Measurements from ENCODE around the gene TCP10L.
A peak's percentile ranks its signal among the peaks of the same experiment; 100 is the strongest.
"Not testable (repeated sequence)": the region's sequence is repeated elsewhere in the genome, so short reads cannot be mapped to it uniquely, and the experiment has no call there.

Gene TCP10L

DNA sequence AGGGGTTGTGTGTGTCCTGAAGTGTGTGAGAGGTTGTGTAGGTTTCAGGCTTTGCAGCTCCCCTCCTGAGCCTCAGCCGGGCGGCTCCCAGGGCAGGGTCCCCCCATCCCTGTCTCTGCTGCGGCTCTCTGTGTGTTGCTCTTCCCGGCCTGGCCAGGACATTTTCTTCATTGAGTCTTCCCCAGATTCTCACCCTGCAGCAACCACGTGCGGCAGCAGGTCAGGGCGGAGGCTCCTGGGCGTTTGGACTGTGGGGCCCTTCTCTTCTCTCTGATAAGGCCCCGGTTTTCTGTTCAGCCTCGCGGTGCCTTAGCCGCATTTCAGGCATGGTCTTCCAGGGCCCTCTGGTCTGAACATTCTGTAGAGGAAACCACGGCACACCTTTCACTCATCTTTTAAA lies 1.8 kb upstream of the TCP10L start:
- no peak for DNase-seq (ENCODE audit: low spot score)

DNA sequence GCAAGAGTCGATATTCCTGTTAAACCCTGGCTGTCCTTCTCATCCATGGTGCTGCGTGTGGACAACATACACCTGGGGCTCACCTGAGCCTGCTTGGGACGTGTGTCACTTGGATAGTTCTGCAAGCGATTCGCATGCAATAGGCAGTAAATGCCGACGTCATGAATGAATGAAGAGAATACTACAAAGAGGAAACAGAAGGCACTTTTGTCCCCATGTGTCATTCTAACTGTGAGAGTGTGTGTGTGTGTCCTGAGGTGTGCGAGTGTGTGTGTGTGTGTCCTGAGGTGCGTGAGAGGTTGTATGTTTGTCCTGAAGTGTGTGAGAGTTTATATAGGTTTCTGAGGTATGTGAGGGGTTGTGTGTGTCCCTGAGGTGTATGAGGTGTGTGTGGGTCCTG lies 647 bp upstream of the TCP10L start:
- DNase-seq (ENCODE audit: low spot score), result no peak

DNA sequence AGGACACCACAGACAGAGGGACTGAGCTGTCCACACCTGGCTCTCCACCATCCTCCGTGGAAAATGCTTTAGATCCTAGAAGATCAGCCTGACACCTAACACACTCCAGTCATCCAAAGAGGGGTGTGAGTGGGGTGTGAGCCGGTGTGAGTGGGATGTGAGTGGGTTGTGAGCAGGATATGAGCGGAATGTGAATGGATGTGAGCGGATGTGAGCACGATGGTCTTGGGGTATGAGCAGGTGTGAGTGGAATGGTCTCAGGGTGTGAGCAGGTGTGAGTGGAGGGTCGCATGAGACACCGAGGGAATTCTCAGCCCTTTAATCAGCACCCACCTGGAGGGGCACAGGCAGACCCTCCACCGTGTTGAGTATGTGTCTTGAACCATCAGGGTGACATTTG lies 851 bp downstream of the TCP10L start:
- no peak for DNase-seq (ENCODE audit: low spot score)

DNA sequence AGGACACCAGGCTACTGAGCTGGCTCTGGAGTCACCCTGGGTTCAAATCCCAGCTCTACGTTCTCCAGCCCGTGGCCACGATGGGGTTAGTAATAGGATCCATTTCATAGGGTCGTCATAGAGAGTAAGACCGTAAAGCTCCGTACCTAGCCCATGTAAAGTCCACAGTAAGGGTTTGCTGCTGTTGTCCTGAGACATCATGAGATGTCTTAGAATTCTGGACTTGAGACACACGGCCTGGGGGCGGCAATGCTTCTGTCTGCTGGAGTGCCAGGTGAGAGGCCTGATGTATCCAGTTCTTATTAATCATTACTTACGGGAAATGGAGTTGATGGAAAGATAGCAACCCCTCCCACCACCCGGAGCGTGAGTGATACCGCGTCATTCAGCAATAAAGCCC lies 3.6 kb downstream of the TCP10L start:
- no peak for DNase-seq (ENCODE audit: low spot score)

DNA sequence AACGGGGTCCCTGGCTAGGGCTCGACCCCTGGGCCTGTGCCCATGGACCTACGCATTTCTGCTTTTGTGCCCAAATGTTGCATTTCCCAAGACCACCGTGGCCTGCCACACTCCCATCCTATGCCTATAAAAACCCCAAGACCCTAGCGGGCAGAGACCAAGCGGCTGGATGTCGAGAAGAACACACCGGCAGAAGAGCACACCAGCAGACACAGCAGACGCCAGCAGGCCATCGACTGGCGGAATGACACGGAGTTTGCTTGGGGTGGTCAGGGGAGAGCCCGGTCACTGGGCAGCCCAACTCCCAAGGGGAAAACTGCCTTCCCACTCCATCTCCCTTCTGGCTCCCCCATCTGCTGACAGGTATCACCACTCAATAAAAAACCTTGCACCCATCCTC lies 4.4 kb downstream of the TCP10L start:
- DNase-seq (ENCODE audit: low spot score), result no peak

DNA sequence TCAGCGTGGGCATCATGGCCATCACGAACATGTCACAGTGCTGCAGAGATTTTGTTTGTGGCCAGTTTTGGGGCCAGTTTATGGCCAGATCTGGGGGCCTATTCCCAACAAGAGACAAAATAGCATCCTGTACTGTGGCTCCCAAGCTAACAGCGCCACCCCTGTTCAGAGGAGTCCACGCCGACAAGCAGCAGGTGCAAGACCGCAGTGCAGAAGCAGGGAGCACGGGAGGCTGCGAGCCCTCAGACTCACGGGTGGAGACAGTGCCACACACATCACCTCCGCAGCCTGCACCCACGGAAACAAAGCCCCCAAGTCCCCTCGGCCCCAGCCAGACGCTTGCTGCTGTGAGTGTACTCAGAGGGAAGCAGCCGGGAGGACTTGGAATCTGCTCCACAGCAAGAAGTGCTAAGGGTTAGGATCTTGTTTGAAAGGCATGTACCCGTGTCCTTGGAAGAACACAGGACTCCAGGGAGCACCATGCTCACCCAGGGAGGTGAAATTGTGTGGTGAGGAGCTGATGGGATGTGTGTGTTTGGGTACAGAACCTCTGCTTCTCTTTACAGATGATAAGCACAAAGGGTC lies 7.1 kb downstream of the TCP10L start:
- peak; percentile 20 for DNase-seq (ENCODE audit: low spot score)

DNA sequence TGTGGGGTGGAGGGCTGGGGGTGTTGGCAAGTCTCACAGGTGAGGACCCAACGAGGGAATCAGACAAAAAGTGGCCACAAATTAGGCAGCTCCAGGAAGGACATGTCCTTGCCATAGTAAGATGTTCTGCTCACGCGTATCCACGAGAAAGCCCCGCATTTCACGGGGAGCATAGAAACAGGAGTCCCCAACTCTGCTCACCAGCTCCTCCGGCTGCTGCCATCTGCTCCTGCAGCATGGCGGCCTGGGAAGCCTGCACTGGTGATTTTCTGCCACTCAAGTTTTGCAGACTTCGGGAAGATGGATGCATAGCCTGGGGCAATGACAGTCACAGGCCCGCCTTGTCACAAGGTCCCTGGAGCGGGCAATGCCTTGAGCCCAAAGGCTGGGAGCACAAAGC lies 9.3 kb downstream of the TCP10L start:
- no peak for DNase-seq (ENCODE audit: low spot score)

DNA sequence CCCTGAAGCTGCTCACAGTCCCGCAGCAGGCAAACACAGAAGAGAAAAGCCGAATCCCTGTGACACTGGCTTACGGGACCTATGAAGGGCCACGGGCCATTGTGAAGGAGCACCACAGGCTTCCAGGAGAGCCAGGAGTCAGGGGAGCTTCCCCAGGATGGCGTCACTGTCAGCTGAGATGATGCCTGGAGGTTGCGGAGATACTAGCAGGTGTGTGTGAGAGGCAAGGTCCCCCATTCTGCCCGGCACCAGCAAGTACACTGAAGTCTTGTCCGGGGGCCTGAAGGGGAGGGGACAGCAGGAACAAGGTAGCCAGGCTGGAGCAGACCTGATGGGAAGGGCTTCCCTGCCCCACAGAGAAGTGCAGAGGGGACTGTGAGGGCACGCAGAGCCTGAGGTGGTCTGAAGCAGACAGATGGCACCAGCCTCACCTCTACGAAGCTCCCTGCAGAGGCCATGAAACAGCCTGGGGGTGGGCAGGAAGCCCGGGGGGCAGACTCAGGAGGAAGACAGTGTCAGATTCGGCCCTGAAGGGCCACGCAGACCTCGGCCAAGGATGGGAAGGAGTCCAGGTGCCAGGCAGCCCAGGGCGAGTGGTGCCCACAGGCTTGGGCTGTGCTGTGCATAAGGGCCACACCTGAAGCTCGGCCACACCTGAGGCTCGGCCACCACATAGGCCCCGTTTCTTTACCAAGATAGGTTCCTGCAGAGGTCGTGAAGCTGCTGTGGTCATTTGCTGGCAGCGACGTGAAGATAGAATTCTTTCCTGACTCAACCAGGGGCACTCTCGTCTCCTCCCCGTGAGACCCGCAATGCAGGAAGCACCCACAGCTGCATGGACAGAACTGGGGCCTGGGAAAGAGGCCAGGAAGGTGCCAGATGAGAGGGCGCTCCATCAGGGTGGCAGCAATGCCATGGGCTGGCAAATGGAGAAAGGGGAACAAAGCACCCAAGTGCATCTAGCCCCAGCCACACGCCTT lies 10.1 kb downstream of the TCP10L start:
- no peak for DNase-seq (ENCODE audit: low spot score)

DNA sequence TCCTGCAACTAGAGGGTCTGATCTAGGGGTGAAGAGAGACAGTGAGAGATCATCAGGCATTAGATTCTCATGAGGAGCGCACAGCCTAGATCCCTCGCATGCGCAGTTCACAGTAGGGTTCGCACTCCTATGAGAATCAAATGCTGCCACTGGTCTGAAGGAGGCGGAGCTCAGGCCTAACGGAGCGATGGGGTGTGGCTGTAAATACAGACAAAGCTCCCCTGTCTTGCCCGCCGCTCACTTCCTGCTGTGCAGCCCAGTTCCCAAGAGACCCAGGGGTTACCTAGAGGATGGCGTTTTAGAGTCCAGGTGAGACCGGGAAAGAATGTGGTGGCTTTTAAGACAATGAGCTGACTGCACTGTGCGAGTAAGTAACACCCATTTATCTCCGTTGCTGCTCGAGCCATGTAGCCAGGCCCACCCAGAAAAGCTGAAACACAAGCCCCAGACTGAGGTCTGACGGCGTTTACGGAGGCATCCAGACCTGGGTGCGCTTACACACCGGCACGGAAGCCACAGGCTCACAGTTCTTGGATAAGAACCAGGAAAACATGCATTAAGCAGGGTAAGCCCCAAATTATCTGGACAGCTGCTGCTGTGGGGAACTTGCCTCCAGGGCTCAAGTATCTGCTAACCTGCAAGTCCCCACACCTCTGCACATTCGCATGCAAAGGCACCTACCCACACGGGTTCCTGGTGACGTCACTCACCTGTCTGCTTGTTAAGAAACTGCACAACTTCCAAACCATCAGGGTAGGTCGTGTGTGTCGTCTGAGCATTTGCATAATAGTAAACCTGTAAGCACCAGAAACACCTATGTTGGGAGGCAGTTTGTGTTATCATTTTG lies 12.5 kb downstream of the TCP10L start:
- no peak for DNase-seq (ENCODE audit: low spot score)

DNA sequence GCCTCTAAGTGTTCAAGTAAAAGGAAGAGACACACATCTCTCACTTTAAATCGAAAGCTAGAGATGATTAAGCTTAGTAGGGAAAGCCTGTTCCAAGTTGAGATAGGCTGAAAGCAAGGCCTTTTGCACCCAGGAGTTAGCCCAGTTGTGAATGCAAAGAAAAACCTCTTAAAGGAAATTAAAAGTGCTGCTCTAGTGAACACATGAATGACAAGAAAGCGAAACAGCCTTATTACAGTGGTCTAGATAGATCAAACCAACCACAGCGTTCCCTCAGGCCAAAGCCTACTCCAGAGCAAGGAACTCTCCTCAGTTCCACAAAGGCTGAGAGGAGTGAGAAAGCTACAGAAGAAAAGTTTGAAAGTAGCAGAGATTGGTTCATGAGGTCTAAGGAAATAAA lies 14.9 kb downstream of the TCP10L start:
- DNase-seq (ENCODE audit: low spot score), result peak; percentile 32

DNA sequence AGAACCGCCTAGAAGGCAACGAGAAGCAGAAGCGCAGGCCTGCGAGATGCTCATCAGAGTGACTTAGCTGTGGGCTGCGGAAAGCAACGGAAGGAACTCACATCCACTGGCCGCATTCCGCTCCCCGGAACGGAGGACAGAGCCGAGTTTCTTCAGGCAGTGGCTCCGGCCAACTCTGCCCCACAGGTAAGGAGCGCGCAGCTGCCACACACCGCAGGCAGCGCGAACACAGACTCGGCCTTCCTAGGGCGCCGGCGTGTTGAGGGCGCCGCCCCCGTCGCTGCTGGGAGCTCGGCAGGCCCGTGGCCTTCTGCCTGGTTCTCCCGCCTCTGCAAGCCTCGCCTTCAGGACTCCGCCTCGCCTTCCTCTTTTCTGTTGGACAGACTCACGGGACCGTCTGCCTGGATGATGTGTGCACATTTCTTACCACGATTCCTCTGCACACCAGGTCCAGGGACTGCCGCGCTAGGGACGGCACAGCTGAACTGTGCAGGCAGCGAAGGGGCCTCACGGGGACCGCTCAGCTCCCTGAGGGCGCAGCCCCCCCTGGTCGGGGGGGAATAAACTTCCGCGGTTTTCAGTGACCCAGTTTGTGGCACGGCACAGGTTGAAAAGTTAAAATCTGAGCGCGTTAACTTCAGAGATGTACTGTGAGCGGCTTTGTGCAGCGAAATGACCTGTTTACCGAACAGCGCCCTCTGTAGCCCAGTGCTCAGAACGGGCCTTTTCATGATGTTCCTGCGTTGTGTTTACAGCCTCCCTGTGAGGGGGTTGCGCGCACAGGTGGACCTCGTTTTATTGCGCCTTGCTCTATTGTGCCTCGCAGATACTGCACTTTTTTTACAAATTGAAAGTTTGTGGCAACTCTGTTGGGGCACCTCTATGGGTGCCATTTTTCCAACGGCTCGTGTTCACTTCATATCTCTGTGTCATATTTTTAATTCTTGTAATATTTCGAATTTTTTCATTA lies 15.8 kb downstream of the TCP10L start:
- DNase-seq (ENCODE audit: low spot score), result peak; percentile 80

DNA sequence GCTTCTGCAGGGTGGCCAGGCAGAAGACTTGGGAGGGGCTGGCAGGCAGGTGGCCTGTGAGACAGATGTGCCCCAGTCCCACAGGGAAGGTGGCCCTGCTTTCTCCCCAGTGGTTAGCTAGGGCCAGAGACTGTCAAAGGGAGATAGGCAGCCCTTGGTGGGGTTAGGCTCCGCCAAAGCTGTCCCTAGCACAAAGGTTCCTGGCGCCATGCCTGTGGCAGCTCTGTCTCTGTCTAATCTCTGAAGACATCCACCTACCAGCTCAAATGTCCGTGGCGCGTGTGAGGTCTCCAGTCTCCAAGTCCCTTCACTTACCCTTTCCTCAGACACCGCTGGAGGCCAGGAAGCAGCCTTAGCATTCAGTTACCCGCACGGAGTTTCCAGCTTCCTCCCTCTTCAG lies 17.7 kb downstream of the TCP10L start:
- no peak for DNase-seq (ENCODE audit: low spot score)

DNA sequence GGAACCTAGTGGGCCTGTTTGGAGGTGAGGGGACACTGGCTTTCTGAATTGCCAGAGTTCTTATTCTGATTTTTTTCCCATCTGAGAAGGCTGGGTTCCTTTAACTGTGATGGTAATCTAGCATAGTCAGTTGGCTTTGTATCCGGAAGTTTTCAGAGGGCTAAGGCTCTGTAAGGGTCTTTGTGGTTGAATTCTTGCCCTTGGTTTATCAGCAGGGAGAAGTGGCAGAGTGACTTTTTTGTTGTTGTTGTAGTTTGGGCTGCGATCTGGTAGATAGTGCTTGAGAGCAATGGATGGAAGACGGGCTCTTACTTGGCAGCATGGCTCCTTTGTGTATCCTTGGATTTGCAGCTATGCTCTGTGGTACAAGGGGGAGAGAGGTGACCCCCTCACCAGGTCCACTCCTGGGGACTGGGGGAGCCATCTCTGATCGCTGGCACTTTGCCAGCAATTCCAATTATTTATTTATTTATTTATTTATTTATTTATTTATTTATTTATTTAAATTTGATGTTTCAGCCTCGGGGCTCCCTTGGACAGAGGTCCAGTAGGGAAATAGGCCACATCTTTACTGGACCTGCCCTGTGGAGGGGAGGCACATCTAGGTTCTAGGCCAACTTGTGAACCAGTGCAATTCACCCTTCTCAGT lies 18.5 kb downstream of the TCP10L start:
- DNase-seq (ENCODE audit: low spot score), result no peak

DNA sequence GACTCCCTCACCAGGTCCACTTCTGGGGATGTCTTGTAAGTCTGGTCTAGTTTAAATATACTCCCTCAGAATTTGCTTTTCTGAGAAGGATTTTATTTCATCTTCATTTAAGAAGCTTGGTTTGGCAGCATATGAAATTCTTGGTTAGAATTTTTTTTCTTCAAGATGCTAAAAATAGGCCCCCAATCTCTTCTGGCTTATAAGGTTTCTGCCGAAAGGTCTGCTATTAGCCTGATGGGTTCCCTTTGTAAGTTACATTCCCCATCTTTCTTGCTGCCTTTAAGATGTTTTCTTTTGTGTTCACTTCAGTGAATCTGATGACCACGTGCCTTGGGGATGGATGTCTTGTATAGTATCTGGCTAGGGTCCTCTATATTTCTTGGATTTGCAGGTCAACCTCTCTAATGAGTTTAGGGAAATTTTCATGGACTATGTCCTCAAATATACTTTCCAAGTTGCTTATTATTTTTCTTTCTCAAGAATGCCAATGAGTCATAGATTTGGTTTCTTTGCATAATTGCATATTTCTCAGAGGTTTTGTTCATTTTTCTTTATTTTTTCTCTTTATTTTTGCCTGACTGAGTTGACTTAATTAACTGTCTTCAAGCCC lies 19.4 kb downstream of the TCP10L start:
- DNase-seq (ENCODE audit: low spot score), result no peak

DNA sequence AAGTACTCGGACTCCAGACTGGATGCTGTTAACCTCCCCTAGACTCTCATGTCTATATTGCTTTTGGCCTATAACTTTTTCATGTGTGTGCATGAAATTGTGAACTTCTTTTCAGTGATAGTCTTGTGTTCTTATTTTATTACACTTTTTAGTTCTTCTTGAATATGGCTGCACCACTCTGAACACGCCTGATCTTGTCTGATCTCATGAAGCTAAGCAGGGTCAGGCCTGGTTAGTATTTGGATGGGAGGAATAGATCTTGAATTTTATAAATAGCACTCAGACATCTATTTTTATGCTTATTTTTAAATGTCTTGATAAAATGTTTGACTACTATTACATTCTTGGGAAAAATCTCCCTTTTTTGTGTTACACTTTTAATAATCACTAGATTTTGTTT lies 22.4 kb downstream of the TCP10L start:
- DNase-seq (ENCODE audit: low spot score), result no peak

DNA sequence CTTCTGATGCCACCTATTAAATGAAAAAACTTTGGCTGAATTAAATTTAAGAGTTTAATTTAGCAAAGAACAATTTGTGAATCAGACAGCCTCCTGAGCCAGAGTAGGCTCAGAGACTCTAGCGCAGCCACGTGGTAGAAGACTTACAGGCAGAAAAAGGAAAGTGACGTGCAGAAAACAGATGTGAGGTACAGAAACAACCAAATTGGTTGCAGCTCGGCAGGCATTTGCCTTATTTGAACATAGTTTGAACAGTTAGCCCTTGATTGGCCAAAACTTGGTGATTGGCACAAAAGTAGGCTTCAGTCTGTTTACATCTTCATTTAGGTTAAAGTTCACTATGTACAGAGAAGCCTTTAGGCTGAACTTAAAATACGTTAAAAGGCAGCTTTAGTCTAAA lies 22.9 kb downstream of the TCP10L start:
- no peak for DNase-seq (ENCODE audit: low spot score)

DNA sequence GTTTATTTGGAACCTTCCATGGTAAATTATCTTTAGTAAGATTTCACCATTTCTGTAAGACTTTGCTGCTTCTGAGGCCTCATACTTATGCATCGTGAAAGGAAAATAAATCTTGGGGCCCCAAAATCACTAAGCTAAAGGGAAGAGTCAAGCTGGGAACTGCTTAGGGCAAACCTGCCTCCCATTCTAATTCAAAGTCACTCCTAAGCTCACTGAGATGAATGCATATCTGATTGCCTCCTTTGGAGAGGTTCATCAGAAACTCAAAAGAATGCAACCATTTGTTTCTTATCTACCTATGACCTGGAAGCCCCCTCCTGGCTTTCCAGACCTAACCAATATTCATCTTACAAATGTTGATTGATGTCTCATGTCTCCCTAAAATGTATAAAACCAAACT lies 23.8 kb downstream of the TCP10L start:
- DNase-seq (ENCODE audit: low spot score), result not testable (repeated sequence)

DNA sequence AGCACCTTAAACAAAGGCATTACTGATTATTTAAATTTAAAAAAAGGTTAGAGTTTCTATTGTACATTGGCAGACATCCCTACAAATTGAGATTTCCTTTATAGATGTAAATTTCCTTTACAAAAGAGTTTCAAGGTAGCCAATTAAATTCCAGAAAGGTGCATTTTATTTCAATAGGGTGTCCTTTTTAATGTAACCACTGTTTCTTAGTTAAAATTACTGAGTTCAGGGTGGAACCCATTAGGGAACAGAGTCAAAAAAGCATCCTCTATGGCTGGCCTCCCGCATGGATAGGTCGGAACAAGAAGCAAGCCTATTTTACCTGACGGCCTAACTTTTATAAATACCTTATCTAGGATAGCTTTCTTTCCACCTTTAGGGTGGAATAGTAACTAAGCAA lies 24.4 kb downstream of the TCP10L start:
- no peak for DNase-seq (ENCODE audit: low spot score)

DNA sequence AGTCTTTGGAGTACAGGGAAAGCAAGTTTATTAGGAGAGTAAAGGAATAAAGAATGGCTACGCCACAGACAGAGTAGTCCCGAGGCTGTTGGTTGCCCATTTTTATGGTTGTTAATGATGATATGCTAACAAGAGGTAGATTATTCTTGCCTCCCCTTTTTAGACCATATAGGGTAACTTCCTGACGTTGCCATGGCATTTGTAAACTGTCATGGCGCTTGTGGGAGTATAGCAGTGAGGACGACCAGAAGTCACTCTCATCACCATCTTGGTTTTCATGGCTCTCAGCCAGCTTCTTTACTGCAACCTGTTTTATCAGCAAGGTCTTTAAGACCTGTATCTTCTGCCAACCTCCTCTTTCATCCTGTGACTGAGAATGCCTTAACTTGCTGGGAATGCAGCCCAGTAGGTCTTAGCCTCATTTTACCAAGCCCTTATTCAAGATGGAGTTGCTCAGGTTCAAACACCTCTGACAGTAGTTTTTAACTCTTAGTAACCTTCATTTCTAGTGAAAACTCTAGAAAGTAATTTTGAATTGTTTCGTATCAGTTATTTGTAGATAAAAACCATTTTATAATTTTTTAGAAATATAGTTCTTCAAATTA lies 26.2 kb downstream of the TCP10L start:
- DNase-seq (ENCODE audit: low spot score), result no peak

DNA sequence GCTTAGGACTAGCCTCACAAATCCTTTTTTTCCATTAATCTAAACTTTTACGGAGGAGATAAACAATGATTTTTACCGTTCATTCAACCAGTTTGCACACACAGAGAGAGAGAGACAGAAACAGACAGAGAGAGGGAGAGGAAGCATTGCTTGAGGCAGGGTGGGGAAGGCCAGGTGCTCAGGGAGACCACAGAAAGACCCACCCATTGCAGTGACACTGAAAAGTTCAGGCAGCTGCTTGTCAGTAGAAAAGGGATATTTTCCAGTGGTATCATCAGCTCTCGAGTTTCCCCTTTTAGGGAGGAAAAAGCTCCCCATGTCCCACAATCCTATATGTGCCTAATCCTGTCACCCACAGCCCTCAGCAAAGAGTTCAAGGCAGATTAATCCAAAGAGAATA lies 27.2 kb downstream of the TCP10L start:
- no peak for DNase-seq (ENCODE audit: low spot score)

All from activated CD4-positive, alpha-beta T cell treated with anti-CD3 and anti-CD28 coated beads, Interleukin-2, Interleukin-4, amounts not matched to agents 100 ng/mL and 50 ng/mL, durations not matched to agents 16 hours and 8 hours (primary cell).